Islet of Langerhans (tissue), 1 donor: Measurements from ENCODE around the gene F13B.
"Not testable (repeated sequence)": the region's sequence is repeated elsewhere in the genome, so short reads cannot be mapped to it uniquely, and the experiment has no call there.

ENCODE experiments used
- FAIRE-seq: peaks from one replicate; lab custom pipeline; 2011; peaks lifted over from hg19 to GRCh38; lab: Jason Lieb, UNC

Gene F13B

DNA sequence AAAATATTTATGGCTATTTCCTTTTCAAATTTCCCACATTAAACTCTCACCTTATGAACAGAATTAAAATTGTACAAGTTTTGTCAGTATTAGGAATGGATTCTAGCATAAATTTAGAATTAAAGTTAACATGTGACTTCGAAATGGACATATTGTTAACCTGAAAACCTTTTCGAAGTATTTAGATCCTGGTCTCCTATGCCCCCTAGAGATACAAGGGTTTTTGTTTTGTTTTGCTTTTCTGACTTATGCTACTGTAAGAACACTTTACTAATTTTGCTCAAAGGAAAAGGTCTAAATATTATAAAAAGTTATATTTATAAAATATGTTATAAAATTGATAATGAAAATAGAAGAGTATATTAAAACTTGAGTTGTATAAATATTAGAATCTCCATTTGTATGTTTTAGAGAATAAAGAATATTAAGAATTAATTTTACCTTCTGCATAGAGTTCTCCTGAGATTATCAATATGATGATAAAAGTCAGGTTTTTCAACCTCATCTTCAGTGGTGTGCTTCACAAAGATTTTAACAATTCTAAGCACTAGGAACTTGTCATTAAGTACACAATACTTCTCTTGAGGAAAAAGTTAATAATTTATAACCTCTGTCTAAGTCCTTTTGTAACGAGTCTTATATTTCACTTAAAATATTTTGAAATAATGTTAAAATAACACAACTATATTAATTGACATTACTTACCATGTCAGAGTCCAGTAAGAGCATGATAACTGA, at the start of gene F13B:
F13B (minus strand) TSS at position 542 of the 738 bp plus-strand sequence; CDS start at position 505, 37 bp downstream.
- FAIRE-seq = no peak

GRCh38 chr1:197116156-197116555, 49.1 kb upstream of the F13B start:
- no peak for FAIRE-seq

GRCh38 chr1:197106869-197107268, 39.8 kb upstream of the F13B start:
- no peak for FAIRE-seq

GRCh38 chr1:197103300-197103699, 36.2 kb upstream of the F13B start:
- no peak for FAIRE-seq

DNA sequence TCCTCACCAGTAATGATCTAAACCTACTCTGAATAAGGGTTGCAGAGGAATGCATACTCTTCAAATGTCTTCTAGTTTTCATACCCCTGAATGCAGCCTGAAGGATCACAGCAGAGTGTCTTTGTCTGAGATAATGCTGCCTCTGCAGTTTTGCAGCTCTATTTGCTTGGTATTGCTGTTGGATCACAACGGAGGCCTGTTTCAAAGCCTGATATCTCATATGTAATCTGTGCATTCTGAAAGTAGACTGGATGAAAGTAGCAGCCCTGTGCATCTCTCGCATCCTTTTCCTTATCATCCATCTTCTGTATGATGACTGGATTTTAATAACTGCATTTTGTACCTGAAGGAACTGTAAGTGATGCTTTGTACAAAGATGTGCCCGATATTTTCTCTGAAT, 34.9 kb upstream of the F13B start:
- no peak for FAIRE-seq

DNA sequence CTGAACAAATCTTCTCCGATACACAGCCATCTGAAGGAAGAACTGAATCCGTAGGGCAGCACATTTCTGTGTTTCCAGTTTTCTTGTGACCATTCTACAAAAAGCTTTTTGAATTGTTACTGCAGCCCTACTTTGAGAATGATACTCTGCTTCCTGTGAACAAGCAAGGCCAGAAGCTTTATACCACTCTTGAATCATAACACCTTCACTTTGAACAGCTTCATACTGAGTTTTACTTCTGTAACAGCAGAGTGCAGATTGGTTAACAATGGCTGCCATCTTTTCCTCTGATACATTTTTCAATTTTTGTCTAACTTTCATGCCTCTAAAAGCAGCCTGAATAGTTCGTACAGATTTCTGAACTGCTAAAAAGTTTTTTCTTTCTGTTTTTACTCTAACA, 33.6 kb upstream of the F13B start:
- no peak for FAIRE-seq

DNA sequence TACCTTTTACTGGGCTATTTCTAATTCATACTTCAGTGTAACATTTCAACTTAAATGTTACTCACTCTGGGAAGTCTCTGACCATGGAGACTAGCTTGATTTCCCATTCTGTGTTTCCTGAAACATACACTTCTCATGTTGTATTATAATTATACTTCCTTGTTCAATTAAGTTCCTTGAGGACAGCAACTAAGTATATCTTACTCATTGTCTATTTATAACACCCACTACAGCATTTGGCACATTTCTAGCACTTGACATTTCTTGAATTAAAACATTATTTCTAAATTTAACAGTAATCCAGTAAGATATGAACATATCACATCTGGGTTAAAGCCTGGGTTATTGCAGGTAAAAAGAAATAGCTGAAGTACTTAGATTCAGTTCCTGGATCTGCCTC, 32.4 kb upstream of the F13B start:
- no peak for FAIRE-seq

GRCh38 chr1:197096971-197097370, 29.9 kb upstream of the F13B start:
- not testable (repeated sequence) for FAIRE-seq

DNA sequence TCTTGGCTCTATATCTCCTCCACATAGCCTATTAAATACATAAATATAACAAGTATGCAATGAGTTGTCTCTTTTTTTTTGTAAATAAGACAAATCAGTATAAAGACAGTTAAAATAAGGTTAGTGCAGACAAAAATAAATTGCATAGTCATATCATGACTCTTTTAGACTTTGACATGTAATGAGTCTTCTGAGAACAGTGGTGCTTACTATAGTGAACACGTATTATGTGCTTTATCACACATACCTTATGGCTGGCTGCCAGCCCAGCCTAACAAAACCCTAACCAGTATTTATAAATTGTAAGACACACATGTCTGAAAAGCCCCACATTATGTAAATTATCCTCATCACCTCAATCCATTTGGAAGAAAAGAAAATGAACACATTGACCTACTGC, 29.1 kb upstream of the F13B start:
- FAIRE-seq = no peak

DNA sequence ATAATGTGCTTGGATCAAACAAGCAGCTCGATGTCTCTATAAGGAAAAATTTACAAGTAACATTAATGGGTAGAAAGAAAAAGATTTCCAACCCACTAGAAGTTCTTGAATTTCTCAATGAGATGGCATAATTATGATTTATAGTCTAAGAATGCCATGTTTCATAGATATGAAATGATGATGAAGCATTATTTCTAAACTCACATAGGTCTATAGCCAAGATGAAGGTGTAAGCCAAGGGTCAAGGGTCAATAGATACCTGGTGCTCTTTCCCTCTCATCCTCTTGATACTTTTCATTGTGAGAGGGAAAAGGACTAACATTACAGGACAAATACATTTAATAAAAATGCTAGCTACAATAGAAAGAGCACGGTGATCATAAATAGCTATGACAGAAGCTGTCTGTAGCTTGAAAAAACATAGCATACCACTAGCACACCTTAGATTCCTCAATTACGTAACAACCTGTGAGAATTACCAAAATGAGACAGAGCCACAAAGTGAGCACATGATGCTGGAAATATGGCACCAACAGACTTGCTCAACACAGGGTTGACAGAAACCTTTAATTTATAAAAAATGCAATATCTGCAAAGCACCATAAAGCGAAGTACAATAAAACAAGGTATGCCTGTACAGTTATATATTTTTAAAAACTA, 26.3 kb upstream of the F13B start:
- FAIRE-seq = no peak

DNA sequence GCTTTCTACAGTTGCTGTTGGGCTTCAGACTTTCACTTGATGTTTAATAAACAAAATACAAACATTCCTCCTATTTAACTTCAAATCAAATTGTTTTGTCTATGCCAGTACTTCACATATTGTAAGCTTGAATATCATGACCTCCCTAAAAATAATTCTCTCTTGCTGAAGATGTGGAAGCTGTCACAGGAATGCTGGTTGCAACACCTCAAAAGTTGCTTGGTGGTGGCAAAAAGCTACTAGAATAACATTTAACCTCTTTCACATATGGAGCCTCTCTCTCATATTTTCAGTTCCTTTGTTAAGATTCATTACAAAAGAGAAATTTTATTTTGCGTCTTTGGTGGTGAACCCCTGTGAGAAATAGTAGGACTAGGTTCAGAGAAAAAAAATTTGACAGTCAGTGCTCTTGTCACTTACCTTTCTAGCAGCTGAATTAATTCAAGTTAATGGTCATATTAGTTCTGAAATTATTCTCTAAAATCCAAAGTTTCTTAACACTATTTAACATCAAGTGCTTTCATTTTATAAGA, 25.5 kb upstream of the F13B start:
- no peak for FAIRE-seq

- no peak for FAIRE-seq
These were observed 16.4 kb upstream of the F13B start for GRCh38 chr1:197083474-197083873.

- FAIRE-seq = no peak
These were observed 14.2 kb upstream of the F13B start for GRCh38 chr1:197081117-197081753.

DNA sequence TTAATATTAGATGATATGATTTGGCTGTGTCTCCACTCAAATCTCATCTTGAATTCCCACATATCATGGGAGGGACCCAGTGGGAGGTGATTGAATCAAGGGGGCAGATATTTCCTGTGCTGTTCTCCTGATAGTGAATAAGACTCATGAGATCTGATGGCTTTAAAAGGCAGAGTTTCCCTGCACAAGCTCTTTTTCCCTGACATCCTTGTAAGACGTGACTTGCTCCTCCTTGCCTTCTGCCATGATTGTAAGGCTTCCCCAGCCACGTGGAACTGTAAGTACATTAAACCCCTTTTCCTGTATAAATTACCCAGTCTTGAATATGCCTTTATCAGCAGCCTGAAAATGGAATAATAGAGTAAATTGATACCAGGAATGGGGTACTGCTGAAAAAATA, 13.3 kb upstream of the F13B start:
- no peak for FAIRE-seq

GRCh38 chr1:197076585-197076984, 9.5 kb upstream of the F13B start:
- FAIRE-seq = no peak

DNA sequence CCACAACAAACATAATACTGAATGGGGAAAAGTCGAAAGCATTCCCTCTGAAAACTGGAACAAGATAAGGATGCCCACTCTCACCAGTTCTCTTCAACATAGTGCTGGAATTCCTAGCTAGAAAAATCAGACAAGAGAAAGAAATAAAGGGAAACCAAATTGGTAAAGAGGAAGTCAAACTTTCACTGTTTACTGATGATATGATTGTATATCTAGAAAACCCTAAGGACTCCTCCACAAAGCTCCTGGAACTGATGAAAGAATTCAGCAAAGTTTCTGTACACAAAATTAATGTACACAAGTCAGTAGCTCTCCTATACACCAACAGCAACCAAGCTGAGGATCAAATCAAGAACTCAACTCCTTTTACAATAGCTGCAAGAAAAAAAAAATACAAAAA, 6.9 kb upstream of the F13B start:
- FAIRE-seq = no peak

DNA sequence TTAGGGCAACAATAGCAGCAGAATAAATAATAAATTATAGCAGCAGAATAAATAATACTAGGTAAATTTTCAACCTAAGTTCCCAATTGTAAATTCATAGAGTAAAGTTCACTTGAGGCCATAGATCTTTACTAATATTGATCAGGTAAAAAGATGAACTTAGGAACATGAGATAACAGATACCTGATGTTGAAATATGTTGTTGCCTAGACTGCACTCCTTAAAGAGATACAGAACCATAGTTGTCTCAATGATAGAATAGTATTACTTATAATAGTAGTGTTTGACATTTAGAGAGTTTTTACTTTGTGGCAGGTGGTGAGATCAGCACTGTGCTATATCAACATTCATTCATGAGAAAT, 378 bp upstream of the F13B start:
- FAIRE-seq = no peak

- FAIRE-seq = no peak
These were observed 783 bp downstream of the F13B start for GRCh38 chr1:197066277-197066676.

DNA sequence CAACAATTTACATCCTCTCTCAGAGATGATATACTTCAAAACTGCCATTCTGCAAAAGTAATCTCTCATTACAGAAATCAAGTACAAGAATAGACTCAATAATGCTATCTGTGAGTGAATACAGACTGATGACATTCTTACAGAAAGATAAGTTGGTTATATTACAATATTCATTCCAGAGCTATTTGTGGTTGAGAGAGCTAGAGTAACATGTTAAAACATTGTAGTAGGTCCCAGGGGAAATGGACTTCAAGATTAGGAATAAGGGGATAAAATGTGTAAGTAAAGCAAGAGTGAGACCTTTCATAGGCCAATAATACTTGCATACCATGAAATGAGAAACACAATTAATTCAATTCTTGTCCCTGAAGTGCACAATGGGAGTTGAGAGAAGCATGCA, 1.5 kb downstream of the F13B start:
- no peak for FAIRE-seq

DNA sequence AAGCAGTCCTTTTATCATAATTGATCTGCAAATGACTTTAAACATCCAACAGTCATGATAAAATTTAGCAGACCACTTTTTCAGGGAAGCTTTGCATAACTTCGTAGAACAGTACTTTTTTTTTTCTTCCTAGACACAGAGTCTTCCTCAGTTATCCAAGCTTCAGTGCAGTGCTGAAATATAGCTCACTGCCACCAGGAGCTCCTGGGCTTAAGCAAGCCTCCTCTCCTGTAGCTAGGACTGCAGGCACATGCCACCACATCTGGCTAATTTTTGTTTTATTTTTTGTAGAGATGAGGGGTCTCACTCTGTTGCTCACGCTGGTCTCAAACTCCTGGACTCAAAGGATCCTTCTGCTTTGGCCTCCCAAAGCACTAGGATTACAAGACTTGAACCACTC, 3.8 kb downstream of the F13B start:
- no peak for FAIRE-seq

DNA sequence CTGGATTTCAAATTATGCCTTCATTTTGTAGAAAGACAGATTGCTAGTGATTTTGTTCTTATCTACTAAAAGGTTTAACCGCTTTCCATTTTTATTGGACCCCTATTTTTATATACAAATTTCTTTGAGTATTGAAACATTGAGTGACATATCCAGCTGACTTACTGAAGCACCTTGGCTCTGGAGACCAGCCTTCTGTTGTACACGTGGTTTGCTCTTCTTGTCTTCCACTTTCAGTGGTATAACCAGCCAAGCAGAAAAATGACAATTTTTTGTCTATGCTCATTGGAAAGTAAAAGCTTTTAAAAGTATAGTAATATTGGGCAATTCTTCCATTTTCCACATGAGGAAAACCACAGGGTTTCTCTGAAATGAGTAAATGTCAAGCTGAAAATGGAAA, 4.4 kb downstream of the F13B start:
- no peak for FAIRE-seq

DNA sequence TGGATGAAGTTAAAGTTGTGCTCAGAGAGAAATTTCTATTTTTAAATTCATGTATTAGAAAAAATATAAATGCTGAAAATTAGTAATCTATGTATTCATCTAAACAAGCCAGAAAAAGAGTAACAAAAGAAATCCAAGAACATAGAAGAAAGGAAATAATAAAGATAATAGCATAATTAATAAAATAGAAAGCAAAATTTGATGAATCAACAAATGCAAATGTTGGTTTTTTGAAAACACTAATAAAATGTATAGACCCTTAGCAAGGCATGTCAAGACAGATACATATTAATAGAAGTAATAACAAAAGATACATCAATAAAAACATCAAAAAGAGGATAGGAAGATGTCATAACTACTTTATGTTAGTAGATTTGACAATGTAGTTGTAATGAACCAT, 18.0 kb downstream of the F13B start:
- no peak for FAIRE-seq

DNA sequence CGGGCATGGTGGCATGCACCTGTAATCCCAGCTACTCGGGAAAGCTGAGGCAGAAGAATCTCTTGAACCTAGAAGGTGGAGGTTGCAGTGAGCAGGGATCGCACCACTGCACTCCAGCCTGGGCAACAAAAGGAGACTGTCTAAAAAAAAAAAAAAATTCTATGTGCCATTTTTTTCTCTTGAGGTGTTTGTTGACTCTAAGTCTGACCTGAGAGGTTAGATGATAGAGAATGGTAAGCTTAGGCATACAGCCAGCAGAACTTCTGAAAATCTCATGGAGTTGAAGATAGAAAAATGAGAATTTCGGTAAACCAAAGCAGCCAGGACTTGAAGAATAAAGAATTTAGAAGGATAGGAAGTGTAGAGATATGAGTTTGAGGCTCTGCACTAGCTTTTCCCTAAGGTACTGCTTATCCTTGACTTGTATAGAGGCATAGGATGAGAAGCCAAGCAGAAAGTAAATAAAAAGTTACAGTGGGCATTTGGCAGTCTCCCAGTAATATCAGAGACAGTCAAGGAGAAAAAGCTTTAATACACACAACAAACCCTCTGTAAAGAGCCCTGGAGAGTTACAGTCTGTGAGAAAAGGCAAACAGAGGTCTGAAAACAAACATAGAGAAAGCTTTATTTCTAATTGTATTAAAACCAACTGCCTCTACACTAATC, 24.3 kb downstream of the F13B start:
- no peak for FAIRE-seq
